Ascending aorta (tissue), 2 donors: ENCODE measurements around the gene TMEM120A. TPM values are rescaled to one million over a fixed set of nuclear protein-coding genes. Genes with fewer than 3 reads are reported as not detected.

Experiments
- DNase-seq, 2 donors: peaks; one replicate each; pipeline ENCODE4 v3.0.0-alpha.2; 2019; ENCODE audit warnings: low spot score in 2 of 2
- H3K27ac ChIP-seq, 2 donors: fragments of 200-600 bp; sonication (generic); one replicate each; pipeline ENCODE4 v1.5.1; 2016 to 2017; ENCODE audit warnings: mild to moderate bottlenecking in 1 of 2
- H3K27me3 ChIP-seq: fragments of 200-600 bp; sonication (generic); one replicate; pipeline ENCODE4 v1.5.1; 2017
- H3K36me3 ChIP-seq, 2 donors: fragments of 200-600 bp; sonication (generic); one replicate each; pipeline ENCODE4 v1.5.1; 2016
- H3K4me1 ChIP-seq, 2 donors: fragments of 200-600 bp; sonication (generic); one replicate each; pipeline ENCODE4 v1.5.1; 2016 to 2017; ENCODE audit warnings: mild to moderate bottlenecking in 1 of 2
- H3K4me3 ChIP-seq, 2 donors: fragments of 200-600 bp; sonication (generic); one replicate each; pipeline ENCODE4 v1.5.1; 2016 to 2017; ENCODE audit warnings: mild to moderate bottlenecking in 1 of 2
- H3K9me3 ChIP-seq, 2 donors: fragments of 200-600 bp; sonication (generic); one replicate each; pipeline ENCODE4 v1.5.1; 2016
- intact Hi-C: fragments of 100-400 bp; cut with DNase I; formaldehyde crosslinking; loops from one replicate; pipeline ENCODE4 v1.15.1; 2023
- total RNA-seq: library from RNA; depleted of rRNA; stranded (reverse); fragments of >200 nt; gene quantifications from one replicate; pipeline ENCODE4 v1.1.0, GENCODE V29; 2016
- TF ChIP-seq, protein P1 (sequence below), 3 experiments: fragments of 200-600 bp in 2 of 3; fragments of 450-650 bp in 1 of 3; sonication (generic) in 2 of 3; IDR thresholded peaks; one replicate each; pipeline ENCODE4 v1.5.1; 2016 to 2019; ENCODE audit warnings: antibody characterized with exemption in 3 of 3, mild to moderate bottlenecking in 1 of 3, moderate library complexity in 1 of 3

Gene TMEM120A
- total RNA-seq, 1 donor from 2014 or later = 24.2 TPM

DNA sequence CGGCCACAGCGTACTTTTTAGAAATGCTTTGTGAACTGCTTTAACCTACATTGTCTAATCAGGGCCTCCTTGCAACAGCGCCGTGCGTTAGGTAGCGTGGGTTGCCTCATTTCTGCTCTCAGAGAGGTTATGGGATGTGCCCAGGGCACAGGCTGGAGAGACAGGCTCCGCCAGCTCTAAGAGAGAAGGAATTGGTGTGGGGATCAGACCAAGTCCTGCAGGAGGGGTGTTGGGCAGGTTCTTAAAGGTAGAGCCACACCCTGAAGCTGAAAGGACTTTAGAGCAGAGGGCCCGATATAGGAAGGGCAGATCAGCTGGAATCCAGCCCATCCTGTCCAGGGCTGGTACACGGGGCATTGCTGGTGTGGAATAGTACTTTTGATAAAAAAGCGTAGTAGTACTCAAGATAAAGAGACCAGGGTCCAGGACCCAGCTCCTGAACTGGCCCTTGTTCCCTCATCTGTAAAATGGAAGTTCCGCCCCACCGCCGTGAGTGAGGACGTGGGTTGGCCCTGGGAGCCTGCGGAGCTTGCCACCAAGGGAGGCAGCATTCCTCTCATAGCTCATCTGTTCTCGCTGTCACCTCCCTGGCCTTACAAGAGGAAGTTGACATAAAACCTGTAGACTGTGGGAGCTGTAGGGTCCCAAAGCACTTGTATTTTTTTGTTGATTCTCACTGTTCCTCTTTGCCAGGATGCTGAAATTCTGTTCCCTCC, 37.2 kb downstream of the TMEM120A start:
- TF ChIP-seq, protein P1, sequence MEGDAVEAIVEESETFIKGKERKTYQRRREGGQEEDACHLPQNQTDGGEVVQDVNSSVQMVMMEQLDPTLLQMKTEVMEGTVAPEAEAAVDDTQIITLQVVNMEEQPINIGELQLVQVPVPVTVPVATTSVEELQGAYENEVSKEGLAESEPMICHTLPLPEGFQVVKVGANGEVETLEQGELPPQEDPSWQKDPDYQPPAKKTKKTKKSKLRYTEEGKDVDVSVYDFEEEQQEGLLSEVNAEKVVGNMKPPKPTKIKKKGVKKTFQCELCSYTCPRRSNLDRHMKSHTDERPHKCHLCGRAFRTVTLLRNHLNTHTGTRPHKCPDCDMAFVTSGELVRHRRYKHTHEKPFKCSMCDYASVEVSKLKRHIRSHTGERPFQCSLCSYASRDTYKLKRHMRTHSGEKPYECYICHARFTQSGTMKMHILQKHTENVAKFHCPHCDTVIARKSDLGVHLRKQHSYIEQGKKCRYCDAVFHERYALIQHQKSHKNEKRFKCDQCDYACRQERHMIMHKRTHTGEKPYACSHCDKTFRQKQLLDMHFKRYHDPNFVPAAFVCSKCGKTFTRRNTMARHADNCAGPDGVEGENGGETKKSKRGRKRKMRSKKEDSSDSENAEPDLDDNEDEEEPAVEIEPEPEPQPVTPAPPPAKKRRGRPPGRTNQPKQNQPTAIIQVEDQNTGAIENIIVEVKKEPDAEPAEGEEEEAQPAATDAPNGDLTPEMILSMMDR (IDR thresholded peaks at IDR 0.05) = no peak
- intact Hi-C loops = no loop called here
- no peak for DNase-seq
- no peak overlapping the region for H3K27ac ChIP-seq
- H3K4me1 ChIP-seq = peaks cover 0 to 3% of the 10 kb centered on the region in 2 donors
- no peaks in the 10 kb centered on the region for H3K27me3 ChIP-seq
- no peaks in the 10 kb centered on the region for H3K9me3 ChIP-seq
- no peak overlapping the region for H3K4me3 ChIP-seq
- peaks cover 24 to 55% of the 10 kb centered on the region in 2 donors for H3K36me3 ChIP-seq

DNA sequence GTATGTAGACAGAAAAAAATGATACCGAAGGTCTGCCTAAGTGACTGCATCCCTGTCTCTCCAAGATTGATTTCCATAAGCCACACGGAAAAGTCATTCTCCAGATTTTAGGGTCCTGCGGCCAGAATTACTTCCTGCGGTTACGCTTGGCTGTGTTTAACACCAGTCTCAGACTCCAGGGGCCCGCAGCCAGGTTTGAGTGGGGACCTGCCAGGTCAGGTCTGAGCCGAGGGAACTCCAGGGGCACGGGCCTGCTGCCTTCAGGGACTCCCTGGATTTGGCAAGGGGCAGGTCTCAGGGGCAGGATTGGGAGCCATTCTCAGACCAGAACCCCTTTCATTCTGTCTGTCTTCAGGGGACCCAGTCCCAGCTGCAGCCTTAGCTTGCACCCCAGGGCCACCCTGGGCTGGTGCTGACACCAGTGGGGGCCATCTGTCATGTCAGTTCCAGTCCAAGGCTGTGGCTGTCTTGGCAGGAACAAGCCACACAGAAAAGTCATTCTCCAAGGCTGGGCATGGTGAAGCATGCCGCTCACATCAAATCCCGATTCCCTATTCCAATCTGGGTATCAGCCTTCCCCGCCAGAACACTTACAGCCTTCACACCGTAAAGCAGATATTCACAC, 39.0 kb downstream of the TMEM120A start:
- H3K36me3 ChIP-seq = peaks cover 24 to 50% of the 10 kb centered on the region in 2 donors
- no peak for DNase-seq
- TF ChIP-seq, protein P1 (IDR thresholded peaks at IDR 0.05) = no peak
- no peaks in the 10 kb centered on the region for H3K27me3 ChIP-seq
- intact Hi-C loops = no loop called here
- peak overlapping the region in 1 of 2 donors; percentile 45 for H3K27ac ChIP-seq
- no peak overlapping the region for H3K4me3 ChIP-seq
- no peaks in the 10 kb centered on the region for H3K9me3 ChIP-seq
- H3K4me1 ChIP-seq = no peaks in the 10 kb centered on the region

DNA sequence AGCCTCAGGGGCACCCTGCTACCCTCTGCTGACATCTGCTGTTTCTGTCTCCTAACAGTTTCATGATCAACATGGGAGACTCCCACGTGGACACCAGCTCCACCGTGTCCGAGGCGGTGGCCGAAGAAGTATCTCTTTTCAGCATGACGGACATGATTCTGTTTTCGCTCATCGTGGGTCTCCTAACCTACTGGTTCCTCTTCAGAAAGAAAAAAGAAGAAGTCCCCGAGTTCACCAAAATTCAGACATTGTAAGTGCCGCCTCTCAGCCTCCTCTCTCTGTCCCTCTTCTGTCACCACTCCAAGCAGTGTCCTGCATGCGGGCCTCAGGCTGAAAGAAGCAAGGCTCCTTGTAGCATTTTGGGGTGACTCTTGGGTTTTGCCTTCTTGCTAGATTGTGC, 40.5 kb downstream of the TMEM120A start:
- Histone ChIP-seq H3K4me1 (no peaks in the 10 kb centered on the region), H3K27me3 (no peaks in the 10 kb centered on the region), H3K4me3 (no peak overlapping the region), H3K27ac (no peak overlapping the region), H3K36me3 (peaks cover 16 to 46% of the 10 kb centered on the region in 2 donors), H3K9me3 (no peaks in the 10 kb centered on the region)
- DNase-seq = no peak
- intact Hi-C loops = no loop called here
- TF ChIP-seq, protein P1 (IDR thresholded peaks at IDR 0.05) = no peak

DNA sequence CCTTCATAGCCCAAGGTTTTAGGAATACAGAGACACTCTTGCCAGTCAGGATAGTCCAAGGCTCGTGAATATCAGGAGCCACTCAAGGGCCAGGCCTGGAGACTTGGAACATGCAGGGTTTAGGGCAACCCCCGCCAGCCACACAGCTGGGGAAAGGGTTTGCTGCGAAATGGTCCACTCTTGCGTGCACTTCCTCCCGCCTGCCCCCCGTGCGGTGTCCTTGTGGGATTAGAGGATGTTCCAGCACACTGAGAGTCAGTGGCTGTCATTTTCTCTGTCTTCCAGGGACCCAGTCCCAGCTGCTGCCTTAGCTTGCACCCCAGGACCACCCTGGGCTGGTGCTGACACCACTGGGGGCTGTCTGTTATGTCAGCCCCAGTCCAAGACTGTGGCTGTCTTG, 41.0 kb downstream of the TMEM120A start:
- Histone ChIP-seq H3K27me3 (no peaks in the 10 kb centered on the region), H3K4me1 (no peaks in the 10 kb centered on the region), H3K27ac (no peak overlapping the region), H3K36me3 (peaks cover 11 to 43% of the 10 kb centered on the region in 2 donors), H3K4me3 (no peak overlapping the region), H3K9me3 (no peaks in the 10 kb centered on the region)
- intact Hi-C loops = no loop called here
- TF ChIP-seq, protein P1 (IDR thresholded peaks at IDR 0.05) = no peak
- no peak for DNase-seq

DNA sequence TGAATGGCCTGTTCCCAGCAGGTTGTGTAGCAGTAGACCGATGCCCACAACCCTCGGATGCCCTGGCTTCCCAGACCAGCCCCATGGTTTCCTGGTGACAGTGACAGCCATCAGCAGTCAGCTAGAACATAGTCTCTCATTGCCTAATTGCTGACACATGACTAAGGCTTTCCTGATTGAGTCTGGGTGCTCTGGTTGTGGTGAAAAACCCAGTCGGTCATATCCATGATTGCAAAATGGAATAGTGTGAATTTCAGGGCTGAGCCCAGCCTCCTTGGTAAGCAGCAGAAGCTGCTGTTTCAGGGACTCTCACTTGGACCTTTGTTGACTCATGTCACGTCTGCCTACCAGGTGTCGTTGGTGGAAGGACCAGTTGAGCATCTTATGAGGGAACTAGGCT, 42.9 kb downstream of the TMEM120A start:
- Histone ChIP-seq H3K36me3 (peaks cover 2 to 33% of the 10 kb centered on the region in 2 donors), H3K4me1 (no peaks in the 10 kb centered on the region), H3K4me3 (no peak overlapping the region), H3K27me3 (no peaks in the 10 kb centered on the region), H3K27ac (no peak overlapping the region), H3K9me3 (no peaks in the 10 kb centered on the region)
- TF ChIP-seq, protein P1 (IDR thresholded peaks at IDR 0.05) = no peak
- DNase-seq = no peak
- intact Hi-C loops = no loop called here
